ENCODE data around the gene CER1.

- TF ChIP-seq, protein P1, sequence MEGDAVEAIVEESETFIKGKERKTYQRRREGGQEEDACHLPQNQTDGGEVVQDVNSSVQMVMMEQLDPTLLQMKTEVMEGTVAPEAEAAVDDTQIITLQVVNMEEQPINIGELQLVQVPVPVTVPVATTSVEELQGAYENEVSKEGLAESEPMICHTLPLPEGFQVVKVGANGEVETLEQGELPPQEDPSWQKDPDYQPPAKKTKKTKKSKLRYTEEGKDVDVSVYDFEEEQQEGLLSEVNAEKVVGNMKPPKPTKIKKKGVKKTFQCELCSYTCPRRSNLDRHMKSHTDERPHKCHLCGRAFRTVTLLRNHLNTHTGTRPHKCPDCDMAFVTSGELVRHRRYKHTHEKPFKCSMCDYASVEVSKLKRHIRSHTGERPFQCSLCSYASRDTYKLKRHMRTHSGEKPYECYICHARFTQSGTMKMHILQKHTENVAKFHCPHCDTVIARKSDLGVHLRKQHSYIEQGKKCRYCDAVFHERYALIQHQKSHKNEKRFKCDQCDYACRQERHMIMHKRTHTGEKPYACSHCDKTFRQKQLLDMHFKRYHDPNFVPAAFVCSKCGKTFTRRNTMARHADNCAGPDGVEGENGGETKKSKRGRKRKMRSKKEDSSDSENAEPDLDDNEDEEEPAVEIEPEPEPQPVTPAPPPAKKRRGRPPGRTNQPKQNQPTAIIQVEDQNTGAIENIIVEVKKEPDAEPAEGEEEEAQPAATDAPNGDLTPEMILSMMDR (IDR thresholded peaks at IDR 0.05 in 2 of 3, conservative IDR thresholded peaks at IDR 0.05 in 1 of 3; ENCODE audit: control insufficient read depth in 2 of 3, extremely low read depth in 1 of 3, insufficient read depth in 1 of 3, low read depth in 3 of 3, low read length in 3 of 3): no peak
- TF ChIP-seq BHLHE40 (IDR thresholded peaks at IDR 0.05; ENCODE audit: borderline replicate concordance in 1 of 2, low read depth in 2 of 2, low read length in 1 of 2) (no peak), EP300 (IDR thresholded peaks at IDR 0.05; ENCODE audit: borderline replicate concordance in 1 of 2, control insufficient read depth in 1 of 2, low read depth in 2 of 2, low read length in 2 of 2) (no peak), EZH2 (IDR thresholded peaks at IDR 0.05; ENCODE audit: borderline replicate concordance, control insufficient read depth, low read depth, low read length) (no peak), RAD21 (IDR thresholded peaks at IDR 0.05; ENCODE audit: insufficient read depth, low read depth, low read length) (no peak), E2F4 (IDR thresholded peaks at IDR 0.05; ENCODE audit: low read depth, low read length) (no peak), TARDBP (IDR thresholded peaks at IDR 0.05; ENCODE audit: borderline replicate concordance) (no peak), RFX5 (IDR thresholded peaks at IDR 0.05; ENCODE audit: low read depth, low read length) (no peak)
These were observed 43.8 kb upstream of the CER1 start for GRCh38 chr9:14766299-14766698.

All from GM12878 (cell line).